ENCODE measurements around the gene P3H4. TPM values are rescaled to one million over a fixed set of nuclear protein-coding genes. Genes with fewer than 3 reads are reported as not detected.

P3H4 gene
- total RNA-seq, 1 experiment from 2014 or later: not detected

GRCh38 chr17:41813699-41814124 is 2.0 kb upstream of the P3H4 start:
- no peak for DNase-seq
- Histone ChIP-seq H3K4me1 (ENCODE audit: low read length) (peaks cover 12% of the 10 kb centered on the region), H2AFZ (ENCODE audit: low read length) (no peak overlapping the region), H3K9me2 (replicated peaks; ENCODE audit: insufficient read depth, low read length) (no peaks in the 10 kb centered on the region), H3K9ac (ENCODE audit: low read length) (no peak overlapping the region), H3K4me2 (ENCODE audit: low read depth, low read length, poor library complexity, severe bottlenecking) (no peak overlapping the region), H3K36me3 (ENCODE audit: insufficient read depth, low read length) (no peaks in the 10 kb centered on the region), H3K79me2 (ENCODE audit: low read length) (no peaks in the 10 kb centered on the region), H3K27ac (ENCODE audit: low read length) (no peak overlapping the region), H3K9me3 (ENCODE audit: low read length) (no peaks in the 10 kb centered on the region), H3K4me3 (ENCODE audit: low read length) (no peak overlapping the region), H3K27me3 (ENCODE audit: low read length) (no peaks in the 10 kb centered on the region), H4K20me1 (ENCODE audit: insufficient read depth, low read depth, low read length) (no peaks in the 10 kb centered on the region)

- no peak overlapping the region for H2AFZ ChIP-seq (ENCODE audit: low read length)
- H3K9me3 ChIP-seq (ENCODE audit: low read length): no peaks in the 10 kb centered on the region
- no peaks in the 10 kb centered on the region for H3K27me3 ChIP-seq (ENCODE audit: low read length)
- no peak overlapping the region for H3K9ac ChIP-seq (ENCODE audit: low read length)
- H3K9me2 ChIP-seq (replicated peaks; ENCODE audit: insufficient read depth, low read length): no peaks in the 10 kb centered on the region
- H3K27ac ChIP-seq (ENCODE audit: low read length): no peak overlapping the region
- H3K4me3 ChIP-seq (ENCODE audit: low read length): no peak overlapping the region
- H3K4me1 ChIP-seq (ENCODE audit: low read length): peaks cover 12% of the 10 kb centered on the region
- no peak for DNase-seq
- no peaks in the 10 kb centered on the region for H3K36me3 ChIP-seq (ENCODE audit: insufficient read depth, low read length)
- no peaks in the 10 kb centered on the region for H4K20me1 ChIP-seq (ENCODE audit: insufficient read depth, low read depth, low read length)
- H3K79me2 ChIP-seq (ENCODE audit: low read length): no peaks in the 10 kb centered on the region
- H3K4me2 ChIP-seq (ENCODE audit: low read depth, low read length, poor library complexity, severe bottlenecking): peak overlapping the region; percentile 71
Measured at GRCh38 chr17:41813152-41813680, 1.5 kb upstream of the P3H4 start.

GRCh38 chr17:41812381-41813151 is 817 bp upstream of the P3H4 start, which contains the start of gene FKBP10:
Gene FKBP10 (plus strand): TSS chr17:41813004. CDS start chr17:41813035, 31 bp downstream.
- Histone ChIP-seq H3K9me3 (ENCODE audit: low read length) (no peaks in the 10 kb centered on the region), H3K27me3 (ENCODE audit: low read length) (no peaks in the 10 kb centered on the region), H3K36me3 (ENCODE audit: insufficient read depth, low read length) (no peaks in the 10 kb centered on the region), H2AFZ (ENCODE audit: low read length) (peak within 1 kb of the TSS; percentile 60; the same call in 1 of the 2 replicates), H3K79me2 (ENCODE audit: low read length) (no peaks in the 10 kb centered on the region), H3K9ac (ENCODE audit: low read length) (peak within 1 kb of the TSS; percentile 41), H3K4me1 (ENCODE audit: low read length) (peaks cover 12% of the 10 kb centered on the region), H4K20me1 (ENCODE audit: insufficient read depth, low read depth, low read length) (no peaks in the 10 kb centered on the region), H3K4me2 (ENCODE audit: low read depth, low read length, poor library complexity, severe bottlenecking) (peak within 1 kb of the TSS; percentile 71), H3K27ac (ENCODE audit: low read length) (no peak within 1 kb of the TSS), H3K4me3 (ENCODE audit: low read length) (peak within 1 kb of the TSS; percentile 47; the same call in 1 of the 2 replicates), H3K9me2 (replicated peaks; ENCODE audit: insufficient read depth, low read length) (no peaks in the 10 kb centered on the region)
- peak; percentile 67 for DNase-seq

- H3K79me2 ChIP-seq (ENCODE audit: low read length): no peaks in the 10 kb centered on the region
- no peak overlapping the region for H3K27ac ChIP-seq (ENCODE audit: low read length)
- H2AFZ ChIP-seq (ENCODE audit: low read length): no peak overlapping the region
Measured at GRCh38 chr17:41810659-41811548, 845 bp downstream of the P3H4 start.

GRCh38 chr17:41806685-41807445 is 4.9 kb downstream of the P3H4 start:
- Histone ChIP-seq H3K36me3 (ENCODE audit: insufficient read depth, low read length) (no peaks in the 10 kb centered on the region), H3K9me2 (replicated peaks; ENCODE audit: insufficient read depth, low read length) (no peaks in the 10 kb centered on the region), H4K20me1 (ENCODE audit: insufficient read depth, low read depth, low read length) (no peaks in the 10 kb centered on the region), H3K4me1 (ENCODE audit: low read length) (peaks cover 13% of the 10 kb centered on the region), H2AFZ (ENCODE audit: low read length) (no peak overlapping the region), H3K9me3 (ENCODE audit: low read length) (no peaks in the 10 kb centered on the region), H3K79me2 (ENCODE audit: low read length) (no peaks in the 10 kb centered on the region), H3K4me3 (ENCODE audit: low read length) (no peak overlapping the region), H3K4me2 (ENCODE audit: low read depth, low read length, poor library complexity, severe bottlenecking) (no peak overlapping the region), H3K27me3 (ENCODE audit: low read length) (no peaks in the 10 kb centered on the region), H3K27ac (ENCODE audit: low read length) (no peak overlapping the region), H3K9ac (ENCODE audit: low read length) (no peak overlapping the region)
- DNase-seq: no peak

More at GRCh38 chr17:41810659-41811548, 845 bp downstream of the P3H4 start:
- no peaks in the 10 kb centered on the region for H3K27me3 ChIP-seq (ENCODE audit: low read length)
- H3K4me3 ChIP-seq (ENCODE audit: low read length): no peak overlapping the region
- no peak for DNase-seq
- H3K9ac ChIP-seq (ENCODE audit: low read length): no peak overlapping the region
- peaks cover 12% of the 10 kb centered on the region for H3K4me1 ChIP-seq (ENCODE audit: low read length)
- no peaks in the 10 kb centered on the region for H3K9me3 ChIP-seq (ENCODE audit: low read length)
- no peaks in the 10 kb centered on the region for H4K20me1 ChIP-seq (ENCODE audit: insufficient read depth, low read depth, low read length)
- H3K4me2 ChIP-seq (ENCODE audit: low read depth, low read length, poor library complexity, severe bottlenecking): no peak overlapping the region
- no peaks in the 10 kb centered on the region for H3K9me2 ChIP-seq (replicated peaks; ENCODE audit: insufficient read depth, low read length)
- H3K36me3 ChIP-seq (ENCODE audit: insufficient read depth, low read length): no peaks in the 10 kb centered on the region

- peak; percentile 80 for DNase-seq
- no peaks in the 10 kb centered on the region for H3K27me3 ChIP-seq (ENCODE audit: low read length)
- H2AFZ ChIP-seq (ENCODE audit: low read length): peak overlapping the region; percentile 93; the same call in 1 of the 2 replicates
- H4K20me1 ChIP-seq (ENCODE audit: insufficient read depth, low read depth, low read length): no peaks in the 10 kb centered on the region
- peak overlapping the region; percentile 37; the same call in 1 of the 2 replicates for H3K4me3 ChIP-seq (ENCODE audit: low read length)
- H3K36me3 ChIP-seq (ENCODE audit: insufficient read depth, low read length): no peaks in the 10 kb centered on the region
- H3K9me3 ChIP-seq (ENCODE audit: low read length): no peaks in the 10 kb centered on the region
- H3K4me2 ChIP-seq (ENCODE audit: low read depth, low read length, poor library complexity, severe bottlenecking): peak overlapping the region; percentile 54
- H3K9ac ChIP-seq (ENCODE audit: low read length): peak overlapping the region; percentile 41
- no peaks in the 10 kb centered on the region for H3K79me2 ChIP-seq (ENCODE audit: low read length)
- H3K4me1 ChIP-seq (ENCODE audit: low read length): peaks cover 10% of the 10 kb centered on the region
- no peak overlapping the region for H3K27ac ChIP-seq (ENCODE audit: low read length)
- no peaks in the 10 kb centered on the region for H3K9me2 ChIP-seq (replicated peaks; ENCODE audit: insufficient read depth, low read length)
Measured at GRCh38 chr17:41803049-41804020, 8.4 kb downstream of the P3H4 start.

Data from Karpas-422 (cell line).